ENCODE results near the gene ACTR10. TPM values are rescaled to one million over a fixed set of nuclear protein-coding genes. Genes with fewer than 3 reads are reported as not detected.

ACTR10 gene
- total and polyA plus RNA-seq, 2 of the 8 experiments (the other 6 are each of a cell fraction or from before 2014, with no cell fraction given) = 15.4 to 34.6 TPM

- no peak overlapping the region for H3K4me2 ChIP-seq (ENCODE audit: insufficient read depth in 1 of 2, low read depth in 2 of 2, low read length in 2 of 2)
- H3K4me3 ChIP-seq (ENCODE audit: extremely low read depth in 1 of 4, insufficient read depth in 2 of 4, low read depth in 3 of 4, low read length in 4 of 4) = no peak overlapping the region
- H2BK15ac ChIP-seq (ENCODE audit: low read length) = no peak overlapping the region
- no peaks in the 10 kb centered on the region for H3K27me3 ChIP-seq (replicated peaks in 1 of 4; ENCODE audit: control insufficient read depth in 3 of 4, extremely low read depth in 1 of 4, insufficient read depth in 3 of 4, low read length in 3 of 4)
- H4K91ac ChIP-seq (replicated peaks; ENCODE audit: insufficient read length, low read length) = no peak overlapping the region
- H4K5ac ChIP-seq (ENCODE audit: insufficient read length, low read depth, low read length) = no peak overlapping the region
- H3K27ac ChIP-seq (ENCODE audit: low read depth, low read length) = no peak overlapping the region
- no peaks in the 10 kb centered on the region for H3K4me1 ChIP-seq (replicated peaks in 1 of 4; ENCODE audit: control insufficient read depth in 3 of 4, insufficient read depth in 4 of 4, low read length in 3 of 4)
- no peak overlapping the region for H4K8ac ChIP-seq (ENCODE audit: extremely low read depth, insufficient read depth, low read length)
- no peaks in the 10 kb centered on the region for H3K9me3 ChIP-seq (ENCODE audit: insufficient read depth in 2 of 2, low read depth in 1 of 2, low read length in 1 of 2)
- H3K4ac ChIP-seq (replicated peaks; ENCODE audit: insufficient read length, low read depth, low read length) = no peak overlapping the region
- H4K20me1 ChIP-seq (replicated peaks in 1 of 2; ENCODE audit: control insufficient read depth in 1 of 2, insufficient read depth in 2 of 2, low read length in 2 of 2) = peaks cover 0 to 4% of the 10 kb centered on the region in 2 experiments
- H3K9ac ChIP-seq (replicated peaks in 1 of 4; ENCODE audit: extremely low read depth in 1 of 4, low read depth in 3 of 4, low read length in 3 of 4) = no peak overlapping the region
- H2AFZ ChIP-seq (ENCODE audit: low read length) = no peak overlapping the region
- no peak overlapping the region for H2BK120ac ChIP-seq (replicated peaks; ENCODE audit: low read depth, low read length)
- H2AK5ac ChIP-seq (ENCODE audit: low read depth, low read length) = no peak overlapping the region
- CTCF ChIA-PET (ENCODE audit: partially characterized antibody) = no interaction called here
- peaks cover 0 to 62% of the 10 kb centered on the region in 2 experiments; a peak in 2 of 4 replicates for H3K79me2 ChIP-seq (ENCODE audit: control insufficient read depth in 1 of 2, insufficient read depth in 2 of 2, low read length in 2 of 2)
- H3K56ac ChIP-seq (replicated peaks; ENCODE audit: insufficient read length, low read depth, low read length) = no peak overlapping the region
- FAIRE-seq (no peak), DNase-seq (ENCODE audit: low read depth in 1 of 2, low spot score in 2 of 2) (no peak)
- H3K18ac ChIP-seq (ENCODE audit: extremely low read depth, low read length) = no peak overlapping the region
- H2BK12ac ChIP-seq (ENCODE audit: low read depth, low read length) = no peak overlapping the region
- WGBS, 2 experiments (ENCODE audit: extremely low coverage in 1 of 2, insufficient coverage in 1 of 2, insufficient read length in 1 of 2, insufficient replicate concordance in 2 of 2, low coverage in 1 of 2, low lambda C conversion rate in 2 of 2, missing lambda C conversion rate in 1 of 2) = 97% methylated on average over 7 of the region's 8 CpGs; no CpG with 5 or more reads in 1 of the 2 experiments
- H3K23me2 ChIP-seq (ENCODE audit: low read depth, low read length) = no peaks in the 10 kb centered on the region
- no peak overlapping the region for H3K14ac ChIP-seq (ENCODE audit: insufficient read length)
- POLR2A ChIA-PET (ENCODE audit: partially characterized antibody) = interaction anchor here (0.7 to 1.3 kb wide), 2 partner anchors 17 to 19 kb away, joined by 3 to 4 read pairs; no protein-coding TSS in a partner anchor
- no peak overlapping the region for H2BK20ac ChIP-seq (ENCODE audit: low read length)
- no peak overlapping the region for H2BK5ac ChIP-seq (ENCODE audit: low read depth, low read length)
- H3K79me1 ChIP-seq (ENCODE audit: low read depth, low read length) = no peaks in the 10 kb centered on the region
- no peak overlapping the region for H3K23ac ChIP-seq (ENCODE audit: insufficient read length)
- H3K36me3 ChIP-seq (ENCODE audit: control insufficient read depth in 2 of 4, insufficient read depth in 4 of 4, low read length in 3 of 4) = peaks cover under 1 to 37% (median 5%) of the 10 kb centered on the region in 4 experiments; a peak in 6 of 8 replicates
- no peak for TF ChIP-seq KDM4A (IDR thresholded peaks at IDR 0.05; ENCODE audit: low read depth, low read length, severe bottlenecking)
- no peak for TF ChIP-seq SAP30 (IDR thresholded peaks at IDR 0.05; ENCODE audit: insufficient read depth, insufficient replicate concordance, low read length)
- TF ChIP-seq FOSL1 (IDR thresholded peaks at IDR 0.05; ENCODE audit: insufficient read depth, low read depth, low read length) = no peak
- no peak for TF ChIP-seq SUZ12 (IDR thresholded peaks at IDR 0.05; ENCODE audit: low read length)
- no peak for TF ChIP-seq POU5F1 (IDR thresholded peaks at IDR 0.05; ENCODE audit: low read depth, low read length)
- TF ChIP-seq YY1 (IDR thresholded peaks at IDR 0.05; ENCODE audit: low read depth, low read length) = no peak
- TF ChIP-seq RAD21 (IDR thresholded peaks at IDR 0.05 in 1 of 2, conservative IDR thresholded peaks at IDR 0.05 in 1 of 2; ENCODE audit: low read depth in 2 of 2, low read length in 2 of 2) = no peak
- TF ChIP-seq HDAC2 (IDR thresholded peaks at IDR 0.05; ENCODE audit: borderline replicate concordance in 1 of 2, low read depth in 2 of 2, low read length in 2 of 2) = no peak
- no peak for TF ChIP-seq SIN3A (conservative IDR thresholded peaks at IDR 0.05 in 1 of 2, IDR thresholded peaks at IDR 0.05 in 1 of 2; ENCODE audit: low read depth in 1 of 2, low read length in 2 of 2)
- TF ChIP-seq EZH2 (IDR thresholded peaks at IDR 0.05; ENCODE audit: low read depth, low read length, severe bottlenecking) = no peak
- no peak for TF ChIP-seq CHD1 (IDR thresholded peaks at IDR 0.05; ENCODE audit: low read depth, low read length)
- TF ChIP-seq KDM5A (IDR thresholded peaks at IDR 0.05; ENCODE audit: low read length) = no peak
- TF ChIP-seq, protein P1, sequence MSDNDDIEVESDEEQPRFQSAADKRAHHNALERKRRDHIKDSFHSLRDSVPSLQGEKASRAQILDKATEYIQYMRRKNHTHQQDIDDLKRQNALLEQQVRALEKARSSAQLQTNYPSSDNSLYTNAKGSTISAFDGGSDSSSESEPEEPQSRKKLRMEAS (IDR thresholded peaks at IDR 0.05) = no peak
Measured at GRCh38 chr14:58278177-58278576, 78.2 kb downstream of the ACTR10 start.
